Naive B cell (primary cell): ENCODE measurements around the gene NDUFS4. TPM values are rescaled to one million over a fixed set of nuclear protein-coding genes. Genes with fewer than 3 reads are reported as not detected.
A peak's percentile ranks its signal among the peaks of the same experiment; 100 is the strongest.

Experiments used
- ATAC-seq, 2 donors: fragments of 150-1000 bp; cut with Tn5 transposase; 2 replicates each; pipeline ENCODE4 v1.10.0; 2021; ENCODE audit warnings: low read depth in 2 of 2, mild to moderate bottlenecking in 2 of 2, moderate library complexity in 2 of 2
- DNase-seq: peaks from one replicate; pipeline ENCODE4 v3.0.0; 2022
- H3K27ac Mint-ChIP-seq, 6 donors: one replicate each; pipeline ENCODE4 v1.8.0; 2020 to 2022; ENCODE audit warnings: mild to moderate bottlenecking in 6 of 6, mixed read lengths in 6 of 6, moderate library complexity in 5 of 6, inconsistent platforms in 2 of 6
- H3K27me3 Mint-ChIP-seq, 3 donors: one replicate each; pipeline ENCODE4 v1.8.0; 2021 to 2022; ENCODE audit warnings: mixed read lengths in 3 of 3, mild to moderate bottlenecking in 1 of 3
- H3K36me3 Mint-ChIP-seq, 2 donors: one replicate each; pipeline ENCODE4 v1.8.0; 2020 to 2022; ENCODE audit warnings: mixed read lengths in 2 of 2, inconsistent platforms in 1 of 2, mild to moderate bottlenecking in 1 of 2
- H3K4me1 Mint-ChIP-seq, 3 donors: one replicate each; pipeline ENCODE4 v1.8.0; 2020 to 2022; ENCODE audit warnings: mixed read lengths in 3 of 3, inconsistent platforms in 1 of 3, mild to moderate bottlenecking in 1 of 3, moderate library complexity in 1 of 3
- H3K4me3 Mint-ChIP-seq, 8 donors: one replicate each; pipeline ENCODE4 v1.8.0; 2020 to 2022; ENCODE audit warnings: mild to moderate bottlenecking in 8 of 8, mixed read lengths in 8 of 8, moderate library complexity in 8 of 8, inconsistent platforms in 2 of 8
- H3K9me3 Mint-ChIP-seq, 7 donors: one replicate each; pipeline ENCODE4 v1.8.0; 2020 to 2022; ENCODE audit warnings: mixed read lengths in 7 of 7, mild to moderate bottlenecking in 5 of 7, inconsistent platforms in 2 of 7, moderate library complexity in 1 of 7
- polyA plus RNA-seq, 6 donors: library from polyadenylated mRNA; unstranded; fragments of 300-500 nt; fragmentation: Illumina TruSeq; gene quantifications; one replicate each; pipeline ENCODE4 v1.2.3, GENCODE V29; 2021; ENCODE audit warnings: low read depth in 6 of 6

The NDUFS4 gene
- polyA plus RNA-seq, 6 donors from 2014 or later: 62.5 to 101 (median 83.7) TPM

- DNase-seq (no peak), ATAC-seq (no peak)
- peaks cover 18 to 28% (median 27%) of the 10 kb centered on the region in 3 donors for H3K27me3 Mint-ChIP-seq
- no peak overlapping the region for H3K27ac Mint-ChIP-seq
- peaks cover 0 to 12% (median 3%) of the 10 kb centered on the region in 7 donors for H3K9me3 Mint-ChIP-seq
- H3K36me3 Mint-ChIP-seq: no peaks in the 10 kb centered on the region
- H3K4me3 Mint-ChIP-seq: no peak overlapping the region
- H3K4me1 Mint-ChIP-seq: no peaks in the 10 kb centered on the region
Observed at GRCh38 chr5:53554444-53554843, 6.0 kb upstream of the NDUFS4 start.

DNA sequence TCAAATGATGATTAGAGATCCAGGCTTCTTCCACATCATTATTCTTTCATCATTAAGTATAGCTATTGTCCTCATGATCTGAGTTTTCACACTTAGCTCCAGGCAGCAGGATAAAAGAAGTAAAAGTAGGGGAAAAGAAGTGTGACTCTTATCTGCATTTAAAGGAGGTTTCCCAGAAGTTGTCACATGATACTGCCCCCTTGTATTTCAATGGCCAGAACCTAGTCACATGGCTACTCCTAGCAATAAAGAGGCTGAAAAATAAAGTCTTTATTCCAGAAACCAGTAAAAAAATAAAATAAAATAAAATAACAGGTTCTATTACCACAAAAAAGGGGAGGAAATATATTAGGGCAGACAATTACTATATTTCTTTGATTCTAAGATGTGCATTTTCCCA lies 5.3 kb upstream of the NDUFS4 start:
- ATAC-seq: no peak
- Mint-ChIP-seq H3K36me3 (no peaks in the 10 kb centered on the region), H3K27me3 (peaks cover 18 to 28% (median 27%) of the 10 kb centered on the region in 3 donors)

GRCh38 chr5:53556001-53556400 lies 4.4 kb upstream of the NDUFS4 start:
- Mint-ChIP-seq H3K9me3 (peaks cover 0 to 13% (median 3%) of the 10 kb centered on the region in 7 donors), H3K4me1 (peaks cover 6 to 9% (median 8%) of the 10 kb centered on the region in 3 donors), H3K27ac (no peak overlapping the region), H3K4me3 (no peak overlapping the region), H3K36me3 (peaks cover 5 to 6% of the 10 kb centered on the region in 2 donors), H3K27me3 (peaks cover 18 to 28% (median 27%) of the 10 kb centered on the region in 3 donors)
- no peak for DNase-seq
- ATAC-seq: no peak

More for the DNA sequence above, 5.3 kb upstream of the NDUFS4 start:
- no peak overlapping the region for H3K4me3 Mint-ChIP-seq
- H3K27ac Mint-ChIP-seq: no peak overlapping the region
- no peak for DNase-seq
- H3K4me1 Mint-ChIP-seq: peaks cover 0 to under 1% (median under 1%) of the 10 kb centered on the region in 3 donors
- H3K9me3 Mint-ChIP-seq: peaks cover 0 to 13% (median 3%) of the 10 kb centered on the region in 7 donors

DNA sequence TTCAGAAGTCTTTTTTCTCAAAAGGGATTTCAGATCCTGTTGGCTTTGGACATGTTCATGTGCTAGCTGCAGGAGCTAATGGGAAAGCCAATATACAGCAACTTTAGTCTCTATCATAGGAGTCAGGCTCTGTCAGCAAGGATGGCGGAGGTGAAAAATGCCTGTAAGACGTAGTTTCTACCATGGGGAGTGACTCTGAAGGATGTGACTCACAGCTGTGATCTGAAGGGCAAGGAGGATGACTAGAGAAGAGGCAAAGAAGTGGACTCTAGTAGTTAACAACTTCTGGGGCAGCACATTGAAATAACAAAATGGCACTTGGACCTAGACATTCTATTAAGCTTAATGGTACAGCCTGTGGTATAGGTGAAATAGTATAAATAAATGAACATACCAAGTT lies 3.1 kb upstream of the NDUFS4 start:
- DNase-seq (no peak), ATAC-seq (no peak)
- Mint-ChIP-seq H3K4me3 (peak overlapping the region in 1 of 8 donors; percentile 18), H3K27me3 (peaks cover 18 to 27% (median 26%) of the 10 kb centered on the region in 3 donors), H3K4me1 (peaks cover 15 to 20% (median 17%) of the 10 kb centered on the region in 3 donors), H3K9me3 (peaks cover 0 to 13% (median 3%) of the 10 kb centered on the region in 7 donors), H3K27ac (no peak overlapping the region), H3K36me3 (peaks cover 5 to 6% of the 10 kb centered on the region in 2 donors)

DNA sequence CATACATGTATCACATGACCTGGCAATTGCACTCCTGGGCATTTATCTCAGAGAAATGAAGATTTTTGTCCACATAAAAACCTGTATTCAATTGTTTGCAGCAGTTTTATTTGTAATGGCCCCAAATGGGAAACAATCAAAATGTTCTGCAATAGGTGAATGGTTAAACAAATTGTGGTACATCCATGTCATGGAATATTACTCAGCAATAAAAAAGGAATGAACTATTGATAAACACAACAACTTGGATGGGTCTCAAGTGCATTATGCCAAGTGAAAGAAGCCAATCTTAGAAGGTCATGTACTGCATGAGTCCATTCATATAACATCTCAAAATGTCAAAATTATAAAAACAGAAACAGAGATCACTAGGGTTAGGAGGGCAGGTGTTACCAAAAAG lies 1.5 kb upstream of the NDUFS4 start:
- Mint-ChIP-seq H3K4me3 (peak overlapping the region in 1 of 8 donors; percentile 99), H3K27ac (peak overlapping the region in 1 of 6 donors; percentile 34), H3K27me3 (peaks cover 14 to 27% (median 16%) of the 10 kb centered on the region in 3 donors), H3K9me3 (peaks cover 0 to 13% (median 3%) of the 10 kb centered on the region in 7 donors), H3K36me3 (peaks cover 5 to 6% of the 10 kb centered on the region in 2 donors), H3K4me1 (peaks cover 22 to 29% (median 26%) of the 10 kb centered on the region in 3 donors)
- no peak for ATAC-seq
- DNase-seq: no peak

DNA sequence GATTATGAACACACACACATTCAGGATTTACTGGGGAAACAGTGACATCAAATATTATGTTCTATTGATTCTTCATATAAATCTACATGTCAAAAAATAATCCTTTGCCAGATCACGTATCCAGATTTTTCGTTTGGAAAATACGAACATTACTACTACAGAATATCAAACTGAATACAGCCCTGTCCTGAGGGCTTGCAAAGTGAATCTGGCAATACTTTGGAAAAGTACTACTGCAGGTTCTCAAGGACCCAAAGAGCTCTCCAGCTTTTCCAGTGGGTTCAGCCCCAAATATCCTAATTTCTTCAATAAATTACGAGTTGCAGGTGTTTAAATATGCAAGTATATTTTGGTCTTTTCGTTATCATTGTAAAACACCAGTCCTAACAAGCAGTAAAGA lies 411 bp upstream of the NDUFS4 start:
- Mint-ChIP-seq H3K27ac (peak overlapping the region; percentile 61 to 97 (median 96)), H3K36me3 (peaks cover 5 to 6% of the 10 kb centered on the region in 2 donors), H3K4me3 (peak overlapping the region; percentile 97 to 99 (median 99)), H3K27me3 (peaks cover 7 to 17% (median 8%) of the 10 kb centered on the region in 3 donors), H3K4me1 (peaks cover 22 to 35% (median 26%) of the 10 kb centered on the region in 3 donors), H3K9me3 (peaks cover 0 to 13% (median 3%) of the 10 kb centered on the region in 7 donors)
- ATAC-seq (no peak), DNase-seq (no peak)

DNA sequence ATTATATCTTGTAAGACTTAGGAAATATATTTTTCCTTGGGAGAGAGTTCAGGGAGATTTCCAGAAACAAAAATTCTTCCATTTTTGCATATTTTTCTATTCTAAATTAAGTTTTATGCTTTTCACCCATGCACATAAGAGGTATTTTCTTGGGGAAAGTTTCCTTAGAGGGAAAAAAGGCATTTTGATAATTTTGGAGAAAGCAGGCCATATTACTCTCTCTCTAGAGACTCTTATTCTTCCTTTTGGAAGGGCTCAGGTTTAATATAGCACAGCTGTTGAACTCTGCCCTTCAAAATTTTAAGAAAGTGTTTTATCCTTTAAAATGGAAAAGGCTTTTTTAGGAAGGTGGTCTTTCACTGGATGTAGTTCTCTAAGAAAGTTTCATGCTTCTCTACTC lies 8.0 kb downstream of the NDUFS4 start:
- H3K4me3 Mint-ChIP-seq: no peak overlapping the region
- no peaks in the 10 kb centered on the region for H3K36me3 Mint-ChIP-seq
- ATAC-seq (no peak), DNase-seq (no peak)
- no peaks in the 10 kb centered on the region for H3K27me3 Mint-ChIP-seq
- no peaks in the 10 kb centered on the region for H3K9me3 Mint-ChIP-seq
- no peak overlapping the region for H3K27ac Mint-ChIP-seq
- peaks cover 12 to 41% (median 22%) of the 10 kb centered on the region in 3 donors for H3K4me1 Mint-ChIP-seq

DNA sequence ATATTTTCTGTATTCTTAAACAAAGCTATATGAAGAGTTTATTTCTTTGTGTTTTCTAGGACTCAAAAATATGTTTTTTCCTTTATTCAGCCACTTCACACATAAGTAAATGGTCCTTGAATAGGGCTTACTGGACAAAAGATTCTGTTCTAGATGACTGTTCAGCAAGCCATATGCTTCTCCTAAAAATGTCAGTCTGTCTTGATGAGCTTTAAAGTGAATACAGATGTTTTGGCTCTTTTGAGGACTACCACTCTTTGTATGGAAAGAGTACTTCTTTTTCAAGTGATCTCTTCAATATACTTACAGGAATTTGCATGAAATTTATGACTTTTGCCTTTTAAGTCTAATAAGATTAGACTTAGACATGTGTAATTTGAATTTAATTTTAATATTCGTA lies 8.4 kb downstream of the NDUFS4 start:
- H3K27me3 Mint-ChIP-seq: no peaks in the 10 kb centered on the region
- no peak overlapping the region for H3K27ac Mint-ChIP-seq
- no peak overlapping the region for H3K4me3 Mint-ChIP-seq
- no peaks in the 10 kb centered on the region for H3K9me3 Mint-ChIP-seq
- ATAC-seq: no peak
- peaks cover 11 to 44% (median 22%) of the 10 kb centered on the region in 3 donors for H3K4me1 Mint-ChIP-seq
- DNase-seq: no peak
- no peaks in the 10 kb centered on the region for H3K36me3 Mint-ChIP-seq

GRCh38 chr5:53569453-53569852 lies 9.0 kb downstream of the NDUFS4 start:
- Mint-ChIP-seq H3K27ac (no peak overlapping the region), H3K4me1 (peaks cover 17 to 45% (median 22%) of the 10 kb centered on the region in 3 donors)
- ATAC-seq: no peak

GRCh38 chr5:53571403-53571802 lies 11.0 kb downstream of the NDUFS4 start:
- ATAC-seq: no peak
- no peak for DNase-seq
- Mint-ChIP-seq H3K27ac (peak overlapping the region in 1 of 6 donors; percentile 3), H3K4me3 (no peak overlapping the region), H3K4me1 (peaks cover 24 to 52% (median 27%) of the 10 kb centered on the region in 3 donors), H3K9me3 (no peaks in the 10 kb centered on the region), H3K36me3 (no peaks in the 10 kb centered on the region), H3K27me3 (no peaks in the 10 kb centered on the region)

More at GRCh38 chr5:53569453-53569852, 9.0 kb downstream of the NDUFS4 start:
- no peaks in the 10 kb centered on the region for H3K36me3 Mint-ChIP-seq
- no peak for DNase-seq
- no peaks in the 10 kb centered on the region for H3K27me3 Mint-ChIP-seq
- H3K9me3 Mint-ChIP-seq: no peaks in the 10 kb centered on the region
- H3K4me3 Mint-ChIP-seq: no peak overlapping the region

- no peak for ATAC-seq
- no peaks in the 10 kb centered on the region for H3K36me3 Mint-ChIP-seq
- no peaks in the 10 kb centered on the region for H3K27me3 Mint-ChIP-seq
- no peak overlapping the region for H3K27ac Mint-ChIP-seq
- H3K4me3 Mint-ChIP-seq: no peak overlapping the region
- H3K4me1 Mint-ChIP-seq: peaks cover 31 to 57% (median 57%) of the 10 kb centered on the region in 3 donors
- no peak for DNase-seq
- H3K9me3 Mint-ChIP-seq: no peaks in the 10 kb centered on the region
Observed at GRCh38 chr5:53575101-53575500, 14.7 kb downstream of the NDUFS4 start.

GRCh38 chr5:53575831-53576230 lies 15.4 kb downstream of the NDUFS4 start:
- Mint-ChIP-seq H3K4me1 (peaks cover 34 to 63% (median 62%) of the 10 kb centered on the region in 3 donors), H3K36me3 (no peaks in the 10 kb centered on the region), H3K27ac (peak overlapping the region in 1 of 6 donors; percentile 9), H3K27me3 (no peaks in the 10 kb centered on the region), H3K4me3 (no peak overlapping the region), H3K9me3 (no peaks in the 10 kb centered on the region)
- no peak for DNase-seq
- no peak for ATAC-seq

DNA sequence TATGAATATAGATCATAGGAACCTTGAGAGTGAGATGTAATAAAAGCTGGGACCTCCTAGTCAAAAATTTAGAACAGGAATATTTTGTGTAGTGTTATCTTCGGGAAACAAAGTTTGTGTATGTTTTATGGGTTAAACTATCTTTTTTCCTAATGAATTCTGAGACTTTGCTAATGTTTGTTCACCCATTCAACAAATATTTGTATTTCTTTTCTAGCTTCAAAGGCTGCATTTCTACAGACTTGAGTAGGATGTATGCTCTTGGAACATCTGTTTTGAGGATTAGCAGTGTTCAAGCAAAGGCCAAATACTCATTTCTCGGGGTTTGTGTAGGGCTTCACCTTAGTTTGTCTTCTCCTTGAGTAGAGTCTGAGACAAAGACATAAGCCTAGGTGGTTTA lies 16.2 kb downstream of the NDUFS4 start:
- Mint-ChIP-seq H3K36me3 (peaks cover 6 to 7% of the 10 kb centered on the region in 2 donors), H3K4me3 (no peak overlapping the region), H3K9me3 (no peaks in the 10 kb centered on the region), H3K27ac (peak overlapping the region in 3 of 6 donors; percentile 9 to 49 (median 17)), H3K27me3 (no peaks in the 10 kb centered on the region), H3K4me1 (peaks cover 38 to 71% (median 64%) of the 10 kb centered on the region in 3 donors)
- DNase-seq (no peak), ATAC-seq (no peak)

- H3K9me3 Mint-ChIP-seq: no peaks in the 10 kb centered on the region
- peaks cover 38 to 60% (median 56%) of the 10 kb centered on the region in 3 donors for H3K4me1 Mint-ChIP-seq
- no peak overlapping the region for H3K27ac Mint-ChIP-seq
- H3K27me3 Mint-ChIP-seq: no peaks in the 10 kb centered on the region
- H3K36me3 Mint-ChIP-seq: peaks cover 6 to 7% of the 10 kb centered on the region in 2 donors
- no peak for DNase-seq
- H3K4me3 Mint-ChIP-seq: no peak overlapping the region
- ATAC-seq: no peak
Observed at GRCh38 chr5:53578854-53579253, 18.4 kb downstream of the NDUFS4 start.
